Neural progenitor cell (in vitro differentiated cells): Measurements from ENCODE around the gene RBM17. TPM values are rescaled to one million over a fixed set of nuclear protein-coding genes. Genes with fewer than 3 reads are reported as not detected.

Experiments
- DNase-seq: peaks from one replicate; pipeline ENCODE4 v3.0.0-alpha.2; 2016; ENCODE audit warnings: low spot score
- H2AFZ ChIP-seq: fragments of 200-600 bp; sonication (generic); replicated peaks from 2 replicates; pipeline ENCODE4 v1.6.1; 2016; ENCODE audit warnings: antibody characterized with exemption
- H3F3A ChIP-seq: fragments of 200-600 bp; sonication (generic); 2 replicates; pipeline ENCODE4 v1.6.1; 2016; ENCODE audit warnings: antibody characterized with exemption, low read depth
- H3K27ac ChIP-seq: fragments of 200-600 bp; sonication (generic); 2 replicates; pipeline ENCODE4 v1.5.1; 2016; ENCODE audit warnings: mild to moderate bottlenecking
- H3K27me3 ChIP-seq: fragments of 200-600 bp; sonication (generic); 2 replicates; pipeline ENCODE4 v1.6.1; 2016; ENCODE audit warnings: mild to moderate bottlenecking, moderate library complexity
- H3K36me3 ChIP-seq: fragments of 200-600 bp; sonication (generic); 2 replicates; pipeline ENCODE4 v1.5.1; 2016
- H3K4me1 ChIP-seq: fragments of 200-600 bp; sonication (generic); 2 replicates; pipeline ENCODE4 v1.6.1; 2016; ENCODE audit warnings: mixed run types
- H3K4me2 ChIP-seq: fragments of 200-600 bp; sonication (generic); 2 replicates; pipeline ENCODE4 v1.6.1; 2016
- H3K4me3 ChIP-seq: fragments of 200-600 bp; sonication (generic); 2 replicates; pipeline ENCODE4 v1.5.1; 2016
- H3K79me2 ChIP-seq: fragments of 200-600 bp; sonication (generic); 2 replicates; pipeline ENCODE4 v1.6.1; 2016; ENCODE audit warnings: low read depth
- H3K9ac ChIP-seq: fragments of 200-600 bp; sonication (generic); 2 replicates; pipeline ENCODE4 v1.6.1; 2016
- H3K9me3 ChIP-seq: fragments of 200-600 bp; sonication (generic); 2 replicates; pipeline ENCODE4 v1.5.1; 2016; ENCODE audit warnings: low read depth
- H4K20me1 ChIP-seq: fragments of 200-600 bp; sonication (generic); 2 replicates; pipeline ENCODE4 v1.6.1; 2016; ENCODE audit warnings: low read depth
- H3K27ac Mint-ChIP-seq: 3 replicates; pipeline ENCODE4 v1.8.0; 2021; ENCODE audit warnings: mixed read lengths
- H3K27me3 Mint-ChIP-seq: 2 replicates; pipeline ENCODE4 v1.8.0; 2022; ENCODE audit warnings: low read depth, mild to moderate bottlenecking, inconsistent platforms, moderate library complexity, mixed read lengths; ENCODE audit not compliant: insufficient read depth
- H3K36me3 Mint-ChIP-seq: 3 replicates; pipeline ENCODE4 v1.8.0; 2021; ENCODE audit warnings: mixed read lengths
- H3K4me1 Mint-ChIP-seq: 3 replicates; pipeline ENCODE4 v1.8.0; 2021; ENCODE audit warnings: mixed read lengths
- H3K4me3 Mint-ChIP-seq: 3 replicates; pipeline ENCODE4 v1.8.0; 2021; ENCODE audit warnings: mild to moderate bottlenecking, moderate library complexity, mixed read lengths
- H3K9me3 Mint-ChIP-seq: 3 replicates; pipeline ENCODE4 v1.8.0; 2020; ENCODE audit warnings: mixed read lengths
- CTCF ChIP-seq: fragments of 200-600 bp; sonication (generic); IDR thresholded peaks from 2 replicates; pipeline ENCODE4 v1.5.1; 2017; ENCODE audit warnings: antibody characterized with exemption, mild to moderate bottlenecking
- EZH2 ChIP-seq: fragments of 200-600 bp; sonication (generic); IDR thresholded peaks from 2 replicates; pipeline ENCODE4 v1.6.1; 2017; ENCODE audit warnings: antibody characterized with exemption, mild to moderate bottlenecking, moderate library complexity
- EZH2phosphoT487 ChIP-seq: fragments of 200-600 bp; sonication (generic); IDR thresholded peaks from 2 replicates; pipeline ENCODE4 v1.6.1; 2017; ENCODE audit warnings: antibody characterized with exemption
- total RNA-seq: library from RNA; depleted of rRNA; stranded (reverse); fragments of >200 nt; gene quantifications from 2 replicates; pipeline ENCODE4 v1.2.3, GENCODE V29; 2015; ENCODE audit warnings: low replicate concordance

RBM17 gene
- total RNA-seq, 1 donor from 2014 or later = 73.6 TPM

GRCh38 chr10:6145166-6145987 lies 56.5 kb downstream of the RBM17 start:
- H3K27ac ChIP-seq = no peak overlapping the region
- H3F3A ChIP-seq = peaks cover 26% of the 10 kb centered on the region
- Mint-ChIP-seq H3K4me3 (peak overlapping the region; percentile 85), H3K36me3 (peaks cover 11% of the 10 kb centered on the region), H3K27ac (no peak overlapping the region), H3K9me3 (no peaks in the 10 kb centered on the region), H3K4me1 (peaks cover 47% of the 10 kb centered on the region), H3K27me3 (peaks cover 16% of the 10 kb centered on the region)
- H3K9me3 ChIP-seq = no peaks in the 10 kb centered on the region
- DNase-seq = peak; percentile 81
- peaks cover 34% of the 10 kb centered on the region for H3K27me3 ChIP-seq
- peaks cover 40% of the 10 kb centered on the region for H3K4me1 ChIP-seq
- peak overlapping the region; percentile 56 for H3K4me3 ChIP-seq
- no peaks in the 10 kb centered on the region for H3K36me3 ChIP-seq
- H3K4me2 ChIP-seq = peak overlapping the region; percentile 86
- H2AFZ ChIP-seq = peak overlapping the region; percentile 92
- peaks cover 27% of the 10 kb centered on the region for H4K20me1 ChIP-seq
- H3K79me2 ChIP-seq = peaks cover 12% of the 10 kb centered on the region
- TF ChIP-seq EZH2phosphoT487 (no peak), CTCF (no peak), EZH2 (no peak)
- H3K9ac ChIP-seq = no peak overlapping the region

- Histone ChIP-seq H3K36me3 (no peaks in the 10 kb centered on the region), H3K79me2 (peaks cover 12% of the 10 kb centered on the region), H3K4me2 (peak overlapping the region; percentile 86), H2AFZ (no peak overlapping the region), H3K4me1 (peaks cover 32% of the 10 kb centered on the region), H3K9ac (no peak overlapping the region), H3K27me3 (peaks cover 34% of the 10 kb centered on the region), H3K9me3 (no peaks in the 10 kb centered on the region), H4K20me1 (peaks cover 35% of the 10 kb centered on the region), H3K4me3 (peak overlapping the region; percentile 56), H3K27ac (no peak overlapping the region), H3F3A (peaks cover 26% of the 10 kb centered on the region)
- no peak for DNase-seq
- Mint-ChIP-seq H3K4me1 (peaks cover 47% of the 10 kb centered on the region), H3K27ac (peak overlapping the region; percentile 37), H3K9me3 (no peaks in the 10 kb centered on the region), H3K27me3 (peaks cover 18% of the 10 kb centered on the region), H3K36me3 (peaks cover 11% of the 10 kb centered on the region), H3K4me3 (peak overlapping the region; percentile 85)
- no peak for TF ChIP-seq EZH2
- TF ChIP-seq CTCF = no peak
- no peak for TF ChIP-seq EZH2phosphoT487
These were observed 57.4 kb downstream of the RBM17 start for GRCh38 chr10:6146013-6146785.

DNA sequence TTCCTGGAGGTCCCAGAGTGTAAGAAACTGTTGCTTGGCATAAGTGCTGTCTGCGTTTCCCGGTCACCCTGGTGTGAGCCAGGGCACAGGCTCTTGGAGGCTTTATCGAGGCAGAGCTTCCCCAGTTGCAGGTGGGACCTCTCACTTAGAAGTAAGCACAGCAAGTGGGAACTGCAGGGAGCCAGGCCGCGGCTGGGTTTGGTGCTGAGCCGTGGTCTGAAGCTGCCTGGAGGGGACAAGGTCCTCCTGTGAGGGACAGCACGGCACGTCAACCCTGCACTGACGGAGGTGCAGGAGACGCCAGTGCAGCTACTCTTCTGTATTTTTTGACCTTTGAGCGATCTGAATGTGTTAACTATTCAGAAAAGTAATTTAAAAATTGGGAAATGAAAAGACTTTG lies 58.1 kb downstream of the RBM17 start:
- Histone ChIP-seq H3K36me3 (no peaks in the 10 kb centered on the region), H3K4me2 (no peak overlapping the region), H3K9me3 (no peaks in the 10 kb centered on the region), H3K27me3 (peaks cover 34% of the 10 kb centered on the region), H2AFZ (no peak overlapping the region), H3K4me3 (no peak overlapping the region), H4K20me1 (peaks cover 41% of the 10 kb centered on the region), H3F3A (peaks cover 27% of the 10 kb centered on the region), H3K4me1 (peaks cover 32% of the 10 kb centered on the region), H3K27ac (no peak overlapping the region), H3K79me2 (peaks cover 12% of the 10 kb centered on the region), H3K9ac (no peak overlapping the region)
- Mint-ChIP-seq H3K27me3 (peaks cover 18% of the 10 kb centered on the region), H3K4me3 (peak overlapping the region; percentile 85), H3K9me3 (no peaks in the 10 kb centered on the region), H3K27ac (no peak overlapping the region), H3K36me3 (peaks cover 11% of the 10 kb centered on the region), H3K4me1 (peaks cover 45% of the 10 kb centered on the region)
- no peak for TF ChIP-seq EZH2
- no peak for TF ChIP-seq EZH2phosphoT487
- no peak for TF ChIP-seq CTCF
- DNase-seq = no peak
